CD8-positive, alpha-beta memory T cell (primary cell): ENCODE data around the gene MACROD1. TPM values are rescaled to one million over a fixed set of nuclear protein-coding genes. Genes with fewer than 3 reads are reported as not detected.
"Not testable (repeated sequence)": the region's sequence is repeated elsewhere in the genome, so short reads cannot be mapped to it uniquely, and the experiment has no call there.

Experiments used
- CTCF ChIA-PET: fragments of 350-600 bp; sonication (Branson Sonifier 250); formaldehyde crosslinking; loops from one replicate; lab custom pipeline; 2021; ENCODE audit warnings: antibody characterized with exemption; lab: Charles Lee
- POLR2A ChIA-PET: fragments of 350-600 bp; sonication (Branson Sonifier 250); formaldehyde crosslinking; loops from one replicate; lab custom pipeline; 2021; ENCODE audit warnings: antibody characterized with exemption; lab: Charles Lee
- DNase-seq, 5 donors: peaks; one replicate each; pipeline versions ENCODE4 v3.0.0 to v3.0.0-alpha.2; 2020 to 2022; ENCODE audit warnings: mixed read lengths in 1 of 5
- H3K27ac ChIP-seq: one replicate; pipeline ENCODE4 v1.7.0; 2013; ENCODE audit warnings: low read depth, mild to moderate bottlenecking, low read length, moderate library complexity
- H3K27me3 ChIP-seq: 2 replicates; pipeline ENCODE4 v1.7.0; 2013; ENCODE audit warnings: low read length, mild to moderate bottlenecking; ENCODE audit not compliant: insufficient read depth, poor library complexity, severe bottlenecking
- H3K36me3 ChIP-seq: 2 replicates; pipeline ENCODE4 v1.7.0; 2013; ENCODE audit warnings: mild to moderate bottlenecking, low read length, moderate library complexity; ENCODE audit not compliant: insufficient read depth
- H3K4me1 ChIP-seq: 2 replicates; pipeline ENCODE4 v1.7.0; 2013; ENCODE audit warnings: mild to moderate bottlenecking, low read length, moderate library complexity; ENCODE audit not compliant: insufficient read depth
- H3K4me3 ChIP-seq: 2 replicates; pipeline ENCODE4 v1.7.0; 2013; ENCODE audit warnings: mild to moderate bottlenecking, low read length
- H3K9me3 ChIP-seq: 2 replicates; pipeline ENCODE4 v1.7.0; 2013; ENCODE audit warnings: mild to moderate bottlenecking, low read length
- H3K27ac Mint-ChIP-seq, 8 donors: one replicate each; pipeline ENCODE4 v1.8.0; 2020 to 2021; ENCODE audit warnings: mixed read lengths in 8 of 8, mild to moderate bottlenecking in 6 of 8, inconsistent platforms in 3 of 8, moderate library complexity in 3 of 8
- H3K27me3 Mint-ChIP-seq, 2 donors: one replicate each; pipeline ENCODE4 v1.8.0; 2020 to 2021; ENCODE audit warnings: mixed read lengths in 2 of 2, mild to moderate bottlenecking in 1 of 2, moderate library complexity in 1 of 2
- H3K36me3 Mint-ChIP-seq, 3 donors: one replicate each; pipeline ENCODE4 v1.8.0; 2020 to 2021; ENCODE audit warnings: mixed read lengths in 3 of 3, inconsistent platforms in 1 of 3, mild to moderate bottlenecking in 1 of 3
- H3K4me1 Mint-ChIP-seq, 3 donors: one replicate each; pipeline ENCODE4 v1.8.0; 2020 to 2021; ENCODE audit warnings: mixed read lengths in 3 of 3, inconsistent platforms in 1 of 3, mild to moderate bottlenecking in 1 of 3
- H3K4me3 Mint-ChIP-seq, 7 donors: one replicate each; pipeline ENCODE4 v1.8.0; 2020 to 2021; ENCODE audit warnings: mixed read lengths in 7 of 7, mild to moderate bottlenecking in 6 of 7, moderate library complexity in 4 of 7, inconsistent platforms in 2 of 7
- H3K9me3 Mint-ChIP-seq, 5 donors: one replicate each; pipeline ENCODE4 v1.8.0; 2020 to 2022; ENCODE audit warnings: mixed read lengths in 5 of 5, mild to moderate bottlenecking in 3 of 5, moderate library complexity in 2 of 5, inconsistent platforms in 1 of 5
- polyA plus RNA-seq: library from polyadenylated mRNA; unstranded; fragments of 300-500 nt; fragmentation: Illumina TruSeq; gene quantifications from one replicate; pipeline ENCODE4 v1.2.3, GENCODE V29; 2021
- total RNA-seq, 2 experiments: library from RNA; stranded (reverse); gene quantifications; one replicate each; pipeline ENCODE4 v1.2.3, GENCODE V29; 2021

MACROD1 gene
- total and polyA plus RNA-seq, 3 experiments from 2014 or later: 9.2 to 25.5 (median 19.6) TPM

GRCh38 chr11:63970902-63971301 lies 195.0 kb downstream of the MACROD1 start:
- no peaks in the 10 kb centered on the region for H3K27me3 ChIP-seq
- no peak overlapping the region for H3K4me3 Mint-ChIP-seq

GRCh38 chr11:63969461-63969860 lies 196.5 kb downstream of the MACROD1 start:
- Histone ChIP-seq H3K4me1 (peaks cover 4% of the 10 kb centered on the region), H3K27ac (no peak overlapping the region), H3K4me3 (no peak overlapping the region), H3K27me3 (no peaks in the 10 kb centered on the region), H3K9me3 (no peaks in the 10 kb centered on the region), H3K36me3 (no peaks in the 10 kb centered on the region)
- no peaks in the 10 kb centered on the region for H3K9me3 Mint-ChIP-seq
- peak overlapping the region in 1 of 8 donors; percentile 7 for H3K27ac Mint-ChIP-seq
- H3K27me3 Mint-ChIP-seq: peaks cover 2 to 11% of the 10 kb centered on the region in 2 donors
- ChIA-PET POLR2A (no interaction called here), CTCF (interaction anchor here (0.7 kb wide), 1 partner anchor 132 kb away, joined by 3 read pairs; no protein-coding TSS in a partner anchor)
- H3K36me3 Mint-ChIP-seq: peaks cover 0 to 2% (median 0%) of the 10 kb centered on the region in 3 donors
- peaks cover 6 to 11% (median 8%) of the 10 kb centered on the region in 3 donors for H3K4me1 Mint-ChIP-seq
- H3K4me3 Mint-ChIP-seq: no peak overlapping the region
- DNase-seq: no peak

More at GRCh38 chr11:63970902-63971301, 195.0 kb downstream of the MACROD1 start:
- H3K27me3 Mint-ChIP-seq: peaks cover 2 to 11% of the 10 kb centered on the region in 2 donors
- H3K9me3 Mint-ChIP-seq: no peaks in the 10 kb centered on the region
- H3K36me3 Mint-ChIP-seq: peaks cover 0 to 7% (median 0%) of the 10 kb centered on the region in 3 donors
- no peak for DNase-seq
- no peaks in the 10 kb centered on the region for H3K9me3 ChIP-seq
- no peak overlapping the region for H3K4me3 ChIP-seq
- H3K4me1 ChIP-seq: peaks cover 6% of the 10 kb centered on the region
- no peaks in the 10 kb centered on the region for H3K36me3 ChIP-seq
- POLR2A ChIA-PET: no interaction called here
- H3K27ac Mint-ChIP-seq: no peak overlapping the region
- H3K4me1 Mint-ChIP-seq: peaks cover 12 to 21% (median 13%) of the 10 kb centered on the region in 3 donors
- H3K27ac ChIP-seq: no peak overlapping the region
- CTCF ChIA-PET: interaction anchor here (0.8 kb wide), 1 partner anchor 132 kb away, joined by 3 read pairs; the partner anchor contains the start of gene MARK2

GRCh38 chr11:63966444-63966843 lies 199.5 kb downstream of the MACROD1 start:
- Histone ChIP-seq H3K4me3 (no peak overlapping the region), H3K9me3 (no peaks in the 10 kb centered on the region), H3K36me3 (no peaks in the 10 kb centered on the region), H3K4me1 (peaks cover 10% of the 10 kb centered on the region), H3K27ac (no peak overlapping the region), H3K27me3 (no peaks in the 10 kb centered on the region)
- no peak for DNase-seq
- Mint-ChIP-seq H3K9me3 (no peaks in the 10 kb centered on the region), H3K36me3 (no peaks in the 10 kb centered on the region), H3K27ac (no peak overlapping the region), H3K4me3 (no peak overlapping the region), H3K27me3 (peaks cover 2 to 11% of the 10 kb centered on the region in 2 donors), H3K4me1 (peaks cover 7 to 9% (median 8%) of the 10 kb centered on the region in 3 donors)
- ChIA-PET CTCF (interaction anchor here (0.9 to 1.3 kb wide), 3 partner anchors 20 to 183 kb away, joined by 3 to 5 read pairs (median 3); no protein-coding TSS in a partner anchor), POLR2A (interaction anchor here (0.6 kb wide), 1 partner anchor 1263 kb away, joined by 8 read pairs; no protein-coding TSS in a partner anchor)

GRCh38 chr11:63963895-63964294 lies 202.0 kb downstream of the MACROD1 start:
- not testable (repeated sequence) for H3K27me3 ChIP-seq

GRCh38 chr11:63961608-63962412 lies 204.1 kb downstream of the MACROD1 start:
- DNase-seq: peak in 2 of 5 donors; percentile 21 to 28
- Mint-ChIP-seq H3K4me3 (peak overlapping the region in 6 of 7 donors; percentile 19 to 71 (median 68)), H3K36me3 (no peaks in the 10 kb centered on the region), H3K27ac (peak overlapping the region in 6 of 8 donors; percentile 1 to 82 (median 41)), H3K27me3 (no peaks in the 10 kb centered on the region), H3K4me1 (peaks cover 17 to 23% (median 18%) of the 10 kb centered on the region in 3 donors), H3K9me3 (no peaks in the 10 kb centered on the region)
- no peak overlapping the region for H3K27ac ChIP-seq
- H3K27me3 ChIP-seq: no peaks in the 10 kb centered on the region
- no peak overlapping the region for H3K4me3 ChIP-seq
- peaks cover 18% of the 10 kb centered on the region for H3K4me1 ChIP-seq
- ChIA-PET CTCF (interaction anchor here (1.6 to 3.3 kb wide), 2 partner anchors 13 to 16 kb away, joined by 4 to 15 read pairs; partner anchors contain the start of gene COX8A), POLR2A (interaction anchor here (1.0 kb wide), 1 partner anchor 16 kb away, joined by 4 read pairs; no protein-coding TSS in a partner anchor)
- no peaks in the 10 kb centered on the region for H3K36me3 ChIP-seq
- no peaks in the 10 kb centered on the region for H3K9me3 ChIP-seq

More at GRCh38 chr11:63963895-63964294, 202.0 kb downstream of the MACROD1 start:
- H3K27ac ChIP-seq, H3K36me3 Mint-ChIP-seq, H3K9me3 Mint-ChIP-seq, H3K9me3 ChIP-seq, POLR2A ChIA-PET, DNase-seq, H3K4me3 ChIP-seq, H3K4me3 Mint-ChIP-seq, H3K36me3 ChIP-seq, H3K27me3 Mint-ChIP-seq, H3K27ac Mint-ChIP-seq: not testable (repeated sequence)
- peaks cover 18% of the 10 kb centered on the region for H3K4me1 ChIP-seq
- H3K4me1 Mint-ChIP-seq: peaks cover 16 to 23% (median 18%) of the 10 kb centered on the region in 3 donors
- CTCF ChIA-PET: interaction anchor here (1.0 to 1.4 kb wide), 2 partner anchors 18 to 88 kb away, joined by 3 to 4 read pairs; no protein-coding TSS in a partner anchor

- Mint-ChIP-seq H3K36me3 (peaks cover 0 to 34% (median 5%) of the 10 kb centered on the region in 3 donors), H3K4me3 (no peak overlapping the region)
- no peak overlapping the region for H3K27ac ChIP-seq
Measured at GRCh38 chr11:63958008-63958407, 207.9 kb downstream of the MACROD1 start.

GRCh38 chr11:63952570-63952969 lies 213.3 kb downstream of the MACROD1 start:
- no peak for DNase-seq
- CTCF ChIA-PET: interaction anchor here (1.0 to 12.8 kb wide), 3 partner anchors 10 to 115 kb away, joined by 3 to 225 read pairs (median 4); partner anchors contain the start of gene MARK2
- Histone ChIP-seq H3K27ac (no peak overlapping the region), H3K4me3 (no peak overlapping the region), H3K36me3 (peaks cover 14% of the 10 kb centered on the region), H3K27me3 (no peaks in the 10 kb centered on the region), H3K4me1 (peaks cover 35% of the 10 kb centered on the region), H3K9me3 (no peaks in the 10 kb centered on the region)
- Mint-ChIP-seq H3K9me3 (no peaks in the 10 kb centered on the region), H3K27ac (peak overlapping the region; percentile 68 to 92 (median 86)), H3K4me1 (peaks cover 30 to 46% (median 33%) of the 10 kb centered on the region in 3 donors), H3K27me3 (peaks cover 0 to 2% of the 10 kb centered on the region in 2 donors), H3K36me3 (peaks cover 0 to 50% (median 10%) of the 10 kb centered on the region in 3 donors), H3K4me3 (peak overlapping the region in 6 of 7 donors; percentile 39 to 89 (median 66))
- POLR2A ChIA-PET: interaction anchor here (0.6 kb wide), 1 partner anchor 76 kb away, joined by 11 read pairs; no protein-coding TSS in a partner anchor

More at GRCh38 chr11:63958008-63958407, 207.9 kb downstream of the MACROD1 start:
- H3K27ac Mint-ChIP-seq: no peak overlapping the region
- no peaks in the 10 kb centered on the region for H3K27me3 Mint-ChIP-seq
- Histone ChIP-seq H3K4me3 (no peak overlapping the region), H3K36me3 (peaks cover 14% of the 10 kb centered on the region), H3K27me3 (no peaks in the 10 kb centered on the region), H3K9me3 (no peaks in the 10 kb centered on the region), H3K4me1 (peaks cover 29% of the 10 kb centered on the region)
- H3K9me3 Mint-ChIP-seq: no peaks in the 10 kb centered on the region
- ChIA-PET POLR2A (interaction anchor here (0.5 to 1.0 kb wide), 3 partner anchors 18 to 180 kb away, joined by 3 to 10 read pairs (median 3); no protein-coding TSS in a partner anchor), CTCF (interaction anchor here (2.1 kb wide), 1 partner anchor 121 kb away, joined by 6 read pairs; no protein-coding TSS in a partner anchor)
- DNase-seq: no peak
- H3K4me1 Mint-ChIP-seq: peaks cover 23 to 44% (median 28%) of the 10 kb centered on the region in 3 donors
